ENCODE results near the gene PAEP. TPM values are rescaled to one million over a fixed set of nuclear protein-coding genes. Genes with fewer than 3 reads are reported as not detected.

Gene PAEP
- polyA plus RNA-seq, 3 donors: not detected

DNA sequence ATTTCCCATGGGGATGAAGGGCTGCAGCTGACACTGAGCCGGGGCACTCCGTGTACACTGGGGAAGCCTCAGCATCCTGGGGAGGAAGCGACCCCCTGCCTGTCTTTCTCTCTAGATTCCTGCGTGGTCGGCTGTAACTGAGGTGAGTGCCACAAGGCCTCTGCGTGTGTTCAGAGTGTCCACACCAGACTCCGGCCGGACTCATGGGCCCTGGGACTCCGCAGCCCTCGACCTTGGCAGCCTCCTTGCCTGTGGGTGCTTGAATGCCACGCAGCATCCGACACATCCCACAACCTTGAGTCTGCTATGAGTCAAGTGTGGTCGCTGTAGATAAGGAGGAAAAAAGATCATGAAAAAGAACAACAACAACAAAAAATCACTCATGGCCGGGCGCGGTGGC lies 23.4 kb downstream of the PAEP start:
- H3K27ac ChIP-seq (ENCODE audit: low read depth, low read length): no peak overlapping the region
- 48 to 67% (median 55%) methylated on average over 16 of the region's 16 CpGs for WGBS, 3 donors

DNA sequence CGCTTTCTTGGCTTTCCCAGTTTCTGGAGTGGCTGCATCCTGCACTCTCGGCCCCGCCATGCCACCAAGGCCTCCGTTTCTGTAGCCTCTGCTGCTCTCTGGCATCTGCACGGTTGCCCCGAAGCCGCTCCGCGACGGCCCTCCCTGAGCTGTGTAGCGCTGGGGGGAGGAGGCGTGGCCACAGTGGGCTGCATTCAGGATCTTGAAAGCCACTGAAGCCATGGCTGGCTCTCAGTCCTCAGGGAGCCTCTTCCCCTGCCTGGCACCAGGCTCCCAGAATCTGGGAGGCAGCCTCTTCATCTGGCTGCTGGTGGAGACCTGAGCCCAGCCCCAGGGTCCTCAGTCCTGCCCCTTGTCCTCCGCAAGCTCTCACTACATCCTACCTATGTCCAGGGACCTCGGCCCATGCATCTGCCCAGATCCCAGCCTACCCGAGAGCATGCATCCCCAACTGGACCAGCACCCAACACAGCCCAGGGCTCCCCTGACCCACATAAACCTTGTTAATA lies 25.1 kb downstream of the PAEP start:
- 66 to 72% (median 71%) methylated on average over 15 of the region's 15 CpGs for WGBS, 3 donors
- H3K27ac ChIP-seq (ENCODE audit: low read depth, low read length): no peak overlapping the region

DNA sequence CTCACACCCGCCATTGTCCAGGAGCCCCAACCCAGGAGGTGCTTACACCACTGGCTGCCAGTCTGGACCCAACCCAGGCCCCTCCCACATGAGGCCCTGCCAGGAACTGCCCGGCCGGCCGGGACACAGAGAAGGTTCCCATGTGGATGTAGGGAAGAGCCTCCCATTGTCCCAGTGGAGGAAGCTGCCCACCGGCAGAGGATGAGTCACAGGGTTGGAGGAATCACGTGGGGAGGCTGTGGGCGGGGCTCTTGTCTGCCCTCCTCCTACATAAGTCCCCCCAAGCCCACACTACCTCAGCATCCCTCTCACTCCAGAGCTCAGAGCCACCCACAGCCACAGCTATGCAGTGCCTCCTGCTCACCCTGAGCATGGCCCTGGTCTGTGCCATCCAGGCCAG lies 26.1 kb downstream of the PAEP start:
- 22% methylated on average over 7 of the region's 7 CpGs; no CpG with 5 or more reads in 2 of the 3 donors for WGBS, 3 donors
- no peak overlapping the region for H3K27ac ChIP-seq (ENCODE audit: low read depth, low read length)

DNA sequence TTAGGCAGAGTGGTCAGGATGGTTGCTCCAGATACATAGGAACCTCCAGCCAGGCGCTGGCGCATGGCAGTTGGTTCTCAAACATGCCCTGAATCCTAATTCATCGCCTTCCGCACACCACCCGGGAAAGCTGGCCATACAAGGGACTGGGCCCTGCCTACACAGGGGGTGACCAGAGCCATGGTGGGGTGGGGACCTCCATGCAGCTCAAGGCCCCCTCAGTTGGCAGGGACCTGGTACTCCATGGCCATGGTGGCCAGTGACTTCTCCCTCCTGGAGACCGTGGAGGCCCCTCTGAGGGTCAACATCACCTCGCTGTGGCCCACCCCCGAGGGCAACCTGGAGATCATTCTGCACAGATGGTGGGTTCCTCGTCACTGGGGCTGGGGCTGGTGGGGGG lies 26.8 kb downstream of the PAEP start:
- H3K27ac ChIP-seq (ENCODE audit: low read depth, low read length): no peak overlapping the region
- 90 to 97% (median 94%) methylated on average over 9 of the region's 9 CpGs for WGBS, 3 donors

DNA sequence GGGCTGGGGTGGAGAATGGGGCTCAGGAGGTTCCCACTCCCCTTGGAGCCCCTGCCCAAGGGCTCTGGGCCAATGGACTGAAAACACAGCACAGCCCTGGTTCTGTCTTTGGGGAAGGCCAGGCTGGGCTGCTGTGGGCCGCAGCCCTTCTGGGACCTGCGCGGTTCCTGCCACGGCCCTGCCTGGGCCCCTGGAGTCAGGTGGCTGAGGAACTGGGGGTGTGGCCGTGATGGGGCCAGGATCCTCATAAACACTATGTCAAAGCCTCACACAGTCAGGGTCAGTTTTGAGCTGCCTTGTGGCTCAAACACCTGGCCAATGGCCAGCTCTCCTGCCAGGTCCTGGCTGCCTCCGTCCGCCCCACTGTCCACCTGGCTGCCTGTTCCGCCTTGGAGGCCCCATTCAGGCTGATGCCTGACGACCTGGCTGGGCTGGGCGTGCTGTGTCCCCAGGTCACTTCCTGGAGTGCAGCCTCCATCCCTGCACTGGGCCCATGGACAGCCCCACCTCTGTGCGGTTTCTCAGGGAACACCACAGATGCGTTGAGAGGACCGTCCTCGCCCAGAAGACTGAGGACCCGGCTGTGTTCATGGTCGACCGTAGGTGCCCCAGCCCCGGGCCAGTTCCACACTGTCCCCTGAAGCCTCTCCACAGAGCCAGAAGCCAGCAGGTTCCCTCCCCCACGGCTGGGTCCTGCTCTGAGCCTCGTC lies 27.5 kb downstream of the PAEP start:
- WGBS, 3 donors: 70 to 88% (median 86%) methylated on average over 20 of the region's 20 CpGs
- no peak overlapping the region for H3K27ac ChIP-seq (ENCODE audit: low read depth, low read length)

DNA sequence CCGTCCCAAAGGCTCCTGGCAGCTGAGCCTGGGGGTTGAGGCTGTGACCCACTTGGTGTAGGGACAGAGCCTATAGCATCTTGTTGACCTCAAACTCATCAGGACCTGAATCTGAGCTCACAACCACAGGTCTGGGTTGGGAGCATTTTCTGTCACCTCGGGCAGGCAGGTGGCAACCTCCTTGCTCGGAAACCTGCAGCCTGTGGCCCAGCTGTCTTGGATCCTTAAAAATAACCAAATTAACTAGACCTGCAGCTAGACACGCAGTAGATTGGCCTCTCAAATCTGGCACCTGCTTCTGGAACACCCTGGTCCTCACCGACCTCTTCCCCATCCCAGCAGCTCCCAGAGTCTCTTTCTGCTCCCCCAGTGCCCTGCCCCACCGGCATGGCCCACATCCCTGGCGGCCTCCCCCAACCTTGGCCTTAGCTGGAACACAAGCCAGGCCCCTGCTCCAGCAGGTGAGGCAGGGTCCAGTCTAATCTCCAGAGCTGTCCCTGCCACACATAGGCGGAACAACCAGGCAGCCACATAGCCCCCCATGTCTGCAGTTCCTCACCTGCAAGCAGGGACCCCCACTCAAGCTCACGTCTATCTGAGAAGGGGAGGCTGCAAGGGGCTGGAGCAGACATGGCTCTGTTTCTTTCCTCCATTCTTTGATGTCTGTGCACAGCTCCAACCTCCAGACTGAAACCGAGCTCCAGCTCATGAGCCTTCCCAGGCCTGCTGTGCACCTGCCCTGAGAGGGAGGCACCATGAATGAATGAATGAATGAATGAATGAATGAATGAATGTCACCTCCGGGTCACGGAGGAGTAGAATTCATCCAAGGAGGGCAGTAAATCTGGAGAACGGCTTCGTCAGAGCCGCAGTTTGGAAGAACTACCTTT lies 28.3 kb downstream of the PAEP start:
- 57 to 81% (median 75%) methylated on average over 15 of the region's 15 CpGs for WGBS, 3 donors

DNA sequence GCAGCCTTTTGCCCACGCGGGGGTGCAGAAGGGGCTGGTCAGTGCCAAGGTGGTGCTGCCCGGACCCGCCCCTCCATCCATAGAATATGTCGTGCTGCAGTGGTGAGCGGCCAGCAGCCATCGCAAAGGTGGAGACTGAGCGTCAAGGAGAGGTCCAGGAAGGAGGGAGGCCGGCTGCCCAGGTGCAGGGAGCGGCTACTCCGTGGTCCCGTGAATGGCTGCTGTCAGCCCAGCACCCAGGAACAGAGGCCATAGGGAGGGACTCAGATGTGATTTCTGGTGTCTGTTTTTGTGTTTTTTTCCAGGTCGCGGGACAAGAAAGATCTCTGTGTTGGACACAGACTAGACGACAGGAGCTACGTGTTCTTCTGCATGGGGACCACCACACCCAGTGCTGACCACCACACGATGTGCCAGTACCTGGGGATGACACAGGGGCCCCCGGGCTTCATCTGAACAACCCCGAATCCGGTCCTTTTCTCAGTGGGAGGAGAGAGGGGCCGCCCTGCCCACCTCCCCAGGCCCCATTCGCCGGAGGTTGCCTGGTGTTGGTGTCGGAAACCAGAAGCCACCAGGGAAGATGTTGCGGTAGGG lies 29.0 kb downstream of the PAEP start:
- WGBS, 3 donors: 70 to 80% (median 75%) methylated on average over 25 of the region's 25 CpGs
- no peak overlapping the region for H3K27ac ChIP-seq (ENCODE audit: low read depth, low read length)

More for the DNA sequence above, 28.3 kb downstream of the PAEP start:
- no peak overlapping the region for H3K27ac ChIP-seq (ENCODE audit: low read depth, low read length)

DNA sequence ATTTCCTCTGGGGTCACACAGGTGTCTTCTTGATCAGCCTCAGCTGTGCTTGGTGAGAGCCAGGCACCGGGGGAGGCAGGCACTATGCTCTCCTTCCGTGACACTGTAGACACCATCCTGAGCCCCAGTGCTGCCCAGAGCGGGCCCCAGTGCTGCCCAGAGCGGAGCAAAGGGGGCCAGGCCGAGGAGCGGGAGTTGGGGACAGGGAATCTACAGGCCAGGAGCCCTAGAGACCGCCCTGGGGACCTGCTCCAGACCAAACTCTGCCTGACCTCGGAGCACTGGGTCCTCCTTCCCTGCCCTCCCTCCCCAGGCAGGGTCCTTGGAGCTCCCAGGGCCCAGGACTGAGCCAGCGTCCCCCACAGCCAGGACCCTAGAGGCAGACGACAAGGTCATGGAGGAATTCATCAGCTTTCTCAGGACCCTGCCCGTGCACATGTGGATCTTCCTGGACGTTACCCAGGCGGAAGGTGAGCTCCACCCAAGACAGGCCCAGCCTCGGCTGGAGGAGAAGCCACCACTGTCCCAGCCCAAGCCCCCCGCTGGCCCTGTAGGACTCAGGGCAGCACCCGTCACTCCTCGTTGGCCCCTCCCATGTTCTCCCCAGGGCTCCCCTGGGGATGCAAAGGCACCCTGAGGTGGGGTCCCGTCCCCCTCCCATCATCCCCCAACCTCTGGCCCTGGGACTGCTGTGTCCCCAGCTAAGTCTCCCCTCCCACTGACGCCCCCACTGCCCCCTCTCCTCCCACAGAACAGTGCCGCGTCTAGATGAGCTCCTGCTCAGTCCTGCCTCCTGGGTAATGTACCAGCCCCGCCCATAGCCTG lies 30.2 kb downstream of the PAEP start:
- WGBS, 3 donors: 69 to 73% (median 73%) methylated on average over 19 to 22 of the region's 22 CpGs
- no peak overlapping the region for H3K27ac ChIP-seq (ENCODE audit: low read depth, low read length)

DNA sequence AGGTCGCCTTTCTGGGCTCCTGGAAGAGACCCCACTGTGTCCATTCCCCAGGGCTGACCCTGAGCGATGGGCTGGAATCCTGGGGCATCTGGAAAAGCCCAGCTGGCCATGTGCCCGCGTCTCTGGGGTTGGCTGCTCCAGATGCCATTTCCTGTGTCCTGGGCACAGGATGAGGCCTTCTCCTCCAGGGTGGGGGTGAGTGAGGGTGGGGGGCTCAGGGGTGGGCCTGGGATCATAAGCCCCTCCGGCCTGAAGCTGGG lies 30.7 kb downstream of the PAEP start:
- 41 to 68% (median 67%) methylated on average over 5 of the region's 5 CpGs for WGBS, 3 donors
- no peak overlapping the region for H3K27ac ChIP-seq (ENCODE audit: low read depth, low read length)

DNA sequence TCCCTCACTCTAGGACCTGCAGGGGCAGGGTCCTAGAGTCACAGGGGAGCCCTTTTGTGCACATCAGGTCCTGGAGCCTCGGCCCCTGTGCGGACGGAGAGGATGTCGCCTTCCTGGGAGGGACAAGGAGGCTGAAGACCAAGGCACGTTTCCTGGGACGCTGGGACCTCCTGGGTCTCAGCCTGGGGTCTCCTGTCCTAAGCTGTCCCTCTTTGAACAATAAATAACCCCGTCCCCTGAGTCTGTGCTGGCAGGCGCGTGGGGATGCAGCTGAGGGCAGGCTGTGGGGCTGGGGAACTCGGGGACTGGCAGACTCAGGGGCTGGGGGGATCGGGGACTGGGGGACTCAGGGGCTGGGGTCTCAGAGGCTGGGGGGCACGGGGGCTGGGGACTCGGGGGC lies 31.1 kb downstream of the PAEP start:
- WGBS, 3 donors: 71 to 90% (median 87%) methylated on average over 11 to 13 of the region's 13 CpGs
- no peak overlapping the region for H3K27ac ChIP-seq (ENCODE audit: low read depth, low read length)

DNA sequence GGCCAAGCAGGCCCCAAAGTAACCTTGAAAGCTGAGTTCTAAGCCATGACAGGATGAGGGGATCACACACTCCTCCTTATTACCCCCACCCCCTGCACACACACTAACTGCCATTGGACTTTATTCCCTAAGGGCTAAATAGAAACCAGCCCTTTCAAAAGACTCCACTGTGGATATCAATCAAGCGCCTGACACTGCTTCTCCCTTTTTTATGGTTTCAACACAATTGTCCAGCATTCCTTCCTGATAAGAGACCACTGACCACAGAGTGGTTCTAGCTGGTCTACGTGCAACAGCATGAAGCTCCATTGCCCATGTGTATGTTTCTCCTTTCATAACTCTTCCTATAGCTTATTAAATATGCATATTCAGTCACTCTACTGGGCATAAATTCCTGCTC lies 34.7 kb downstream of the PAEP start:
- H3K27ac ChIP-seq (ENCODE audit: low read depth, low read length): no peak overlapping the region
- 49 to 65% (median 64%) methylated on average over 2 of the region's 2 CpGs for WGBS, 3 donors

DNA sequence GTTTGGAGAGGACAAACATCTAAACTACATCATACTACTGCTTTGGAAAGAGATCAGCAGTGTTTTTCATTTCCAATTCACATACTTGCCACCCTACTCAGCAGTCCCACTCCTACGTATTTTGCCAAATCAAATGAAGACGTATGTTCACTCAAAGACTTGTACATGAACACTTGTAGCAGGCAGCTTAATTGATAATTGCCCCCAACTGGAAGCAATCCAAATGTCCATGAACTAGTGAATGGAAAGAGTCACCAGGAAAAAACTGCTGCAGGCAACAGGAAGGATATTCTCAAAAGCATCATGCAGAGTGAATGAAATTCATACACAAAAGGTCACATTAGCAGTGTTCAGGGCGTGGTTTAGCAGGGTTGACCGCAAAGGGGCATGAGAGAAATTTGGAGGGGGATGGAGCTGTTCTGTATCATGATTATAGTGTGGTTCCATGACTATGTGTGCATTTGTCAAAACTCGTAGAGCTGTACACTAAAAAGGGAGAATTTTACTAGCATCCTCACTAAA lies 38.8 kb downstream of the PAEP start:
- no peak overlapping the region for H3K27ac ChIP-seq (ENCODE audit: low read depth, low read length)
- WGBS, 3 donors: 47 to 59% (median 57%) methylated on average over 5 of the region's 5 CpGs

DNA sequence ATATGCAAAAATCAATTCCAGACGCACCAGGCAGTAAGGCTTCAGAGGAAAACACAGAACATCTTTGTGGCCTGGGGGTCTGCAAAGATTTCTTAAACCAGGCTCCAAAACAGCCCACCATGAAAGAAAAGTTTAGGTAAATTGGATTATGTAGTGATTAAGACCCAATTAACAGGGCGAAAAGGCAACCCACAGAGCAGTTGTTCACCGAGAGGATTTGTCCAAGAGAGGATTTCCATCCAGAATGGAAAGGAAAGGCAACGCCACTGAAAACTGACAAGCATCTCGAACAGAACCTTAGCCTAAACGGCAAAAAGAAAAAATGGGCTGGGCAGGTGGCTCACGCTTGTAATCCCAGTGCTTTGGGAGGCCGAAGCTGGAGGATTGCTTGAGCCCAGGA lies 40.4 kb downstream of the PAEP start:
- 79 to 93% (median 83%) methylated on average over 8 of the region's 8 CpGs for WGBS, 3 donors
- H3K27ac ChIP-seq (ENCODE audit: low read depth, low read length): no peak overlapping the region

DNA sequence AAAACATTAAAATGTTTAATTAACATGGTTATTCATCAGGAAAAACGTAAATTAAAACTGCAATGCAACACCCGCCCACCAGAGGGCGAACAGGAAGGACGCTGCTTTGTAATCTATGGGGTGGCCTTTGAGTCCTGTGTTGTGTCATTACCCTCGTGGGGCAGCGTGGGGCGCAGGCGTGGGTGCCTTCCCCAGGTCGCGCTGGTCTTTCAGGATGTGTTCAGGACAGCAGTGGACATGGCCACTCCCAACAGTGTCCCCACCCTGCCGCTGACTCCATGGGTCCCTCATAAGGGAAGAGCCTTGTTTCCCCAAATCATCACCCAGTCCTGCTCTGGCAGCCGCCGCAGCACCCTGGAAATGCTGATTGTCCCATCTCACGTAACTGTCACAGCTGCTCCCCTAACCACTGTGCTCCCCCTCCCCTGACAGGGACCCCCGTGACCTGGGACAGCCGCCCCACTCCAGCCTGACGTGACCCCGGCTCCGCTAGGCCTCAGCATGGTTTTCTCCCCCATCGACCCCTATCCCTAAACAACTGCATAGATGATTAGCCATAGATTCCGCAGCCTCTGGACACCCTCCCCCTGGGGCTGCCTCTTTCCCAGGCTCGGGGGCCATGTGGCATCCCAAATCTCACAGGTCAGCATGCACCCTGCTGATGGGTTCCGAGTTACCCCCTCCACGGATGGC lies 41.4 kb downstream of the PAEP start:
- no peak overlapping the region for H3K27ac ChIP-seq (ENCODE audit: low read depth, low read length)
- 45 to 53% (median 46%) methylated on average over 24 of the region's 24 CpGs for WGBS, 3 donors

DNA sequence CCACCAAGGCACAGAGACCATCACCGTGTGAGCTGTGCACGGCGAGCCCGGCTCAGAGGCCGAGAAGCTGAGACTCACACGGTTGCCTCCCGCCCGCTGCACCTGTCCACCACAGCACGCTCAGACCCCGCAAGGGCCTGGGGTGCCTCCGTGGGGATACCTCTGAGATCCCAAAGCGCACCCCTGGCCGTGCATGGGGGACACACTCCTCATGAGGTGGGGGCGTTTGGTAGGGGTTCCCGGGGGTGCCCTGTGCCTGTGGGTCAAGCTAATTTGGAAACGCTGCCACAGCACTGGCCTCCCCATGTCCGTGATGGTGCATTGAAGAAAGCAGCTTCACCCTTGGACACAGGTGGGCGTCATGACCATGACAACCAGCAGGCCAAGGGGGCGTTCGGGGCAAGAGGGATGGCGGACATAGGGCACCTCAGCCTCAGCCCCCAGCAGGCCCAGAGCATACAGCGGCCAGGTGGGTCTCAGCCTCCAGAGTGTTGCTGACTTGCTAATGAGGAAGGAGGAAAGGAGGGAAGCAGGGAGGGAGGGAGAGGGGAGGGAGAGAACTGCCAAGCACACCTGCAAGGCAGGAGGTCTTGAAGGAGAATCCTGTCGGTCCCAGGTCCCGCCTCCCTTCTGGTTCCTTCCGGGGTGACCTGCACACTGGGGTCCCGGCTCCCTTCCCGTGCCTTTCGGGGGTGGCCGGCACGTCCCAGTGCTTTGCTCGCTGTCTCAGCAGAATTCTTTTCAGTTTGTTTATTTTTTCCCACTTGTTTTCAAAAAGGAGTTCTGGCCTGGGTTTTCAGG lies 43.1 kb downstream of the PAEP start:
- 68 to 72% (median 71%) methylated on average over 31 of the region's 31 CpGs for WGBS, 3 donors
- H3K27ac ChIP-seq (ENCODE audit: low read depth, low read length): no peak overlapping the region

DNA sequence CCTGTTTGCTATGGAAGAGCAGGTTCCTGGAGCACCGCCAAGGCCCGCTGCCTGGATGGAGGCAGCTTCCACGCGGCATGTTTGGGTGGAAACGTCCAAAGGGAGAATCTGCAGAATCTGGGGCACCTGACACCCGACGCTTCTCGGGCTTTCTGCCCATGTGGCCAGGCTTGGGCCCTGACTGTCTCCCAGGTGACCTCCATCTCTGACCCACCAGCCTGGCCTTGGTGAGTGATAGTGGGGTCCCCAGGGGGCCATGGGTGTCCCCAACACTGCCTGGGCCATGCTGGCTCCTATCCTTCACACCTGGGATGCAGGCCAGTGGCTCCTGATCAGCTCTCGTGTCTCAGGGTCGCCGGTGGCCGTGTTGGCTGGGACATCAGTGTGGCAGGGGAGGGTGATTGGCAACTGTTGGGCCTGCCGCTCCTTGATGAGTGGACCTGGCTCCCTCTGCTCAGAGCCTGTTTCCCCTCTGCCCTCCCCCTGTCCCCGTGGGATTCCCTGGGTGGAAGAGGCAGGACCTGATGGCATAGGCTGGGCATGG lies 43.8 kb downstream of the PAEP start:
- WGBS, 3 donors: 56 to 62% (median 61%) methylated on average over 14 of the region's 14 CpGs
- H3K27ac ChIP-seq (ENCODE audit: low read depth, low read length): no peak overlapping the region

DNA sequence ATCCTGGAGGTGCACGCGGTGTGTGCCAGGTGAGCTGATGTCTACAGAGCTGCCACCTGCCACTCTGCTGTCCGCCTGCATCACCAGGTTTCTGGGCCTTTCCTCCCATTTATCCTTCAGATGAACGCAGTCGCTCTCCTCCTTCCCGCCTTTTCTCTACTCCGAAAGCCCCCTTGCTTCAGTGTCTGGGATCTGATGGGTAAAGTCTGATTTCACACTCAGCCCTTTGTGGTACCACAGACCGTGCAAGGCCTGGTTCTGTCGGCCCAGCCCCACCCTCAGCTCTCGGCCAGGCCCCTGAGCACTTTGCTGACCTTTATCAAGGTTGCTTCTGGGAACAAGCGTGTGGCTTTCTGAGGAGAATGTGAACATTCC lies 45.3 kb downstream of the PAEP start:
- 80 to 90% (median 83%) methylated on average over 11 of the region's 11 CpGs for WGBS, 3 donors
- H3K27ac ChIP-seq (ENCODE audit: low read depth, low read length): no peak overlapping the region
